Measurements from ENCODE around the gene HNRNPF.

Gene HNRNPF

DNA sequence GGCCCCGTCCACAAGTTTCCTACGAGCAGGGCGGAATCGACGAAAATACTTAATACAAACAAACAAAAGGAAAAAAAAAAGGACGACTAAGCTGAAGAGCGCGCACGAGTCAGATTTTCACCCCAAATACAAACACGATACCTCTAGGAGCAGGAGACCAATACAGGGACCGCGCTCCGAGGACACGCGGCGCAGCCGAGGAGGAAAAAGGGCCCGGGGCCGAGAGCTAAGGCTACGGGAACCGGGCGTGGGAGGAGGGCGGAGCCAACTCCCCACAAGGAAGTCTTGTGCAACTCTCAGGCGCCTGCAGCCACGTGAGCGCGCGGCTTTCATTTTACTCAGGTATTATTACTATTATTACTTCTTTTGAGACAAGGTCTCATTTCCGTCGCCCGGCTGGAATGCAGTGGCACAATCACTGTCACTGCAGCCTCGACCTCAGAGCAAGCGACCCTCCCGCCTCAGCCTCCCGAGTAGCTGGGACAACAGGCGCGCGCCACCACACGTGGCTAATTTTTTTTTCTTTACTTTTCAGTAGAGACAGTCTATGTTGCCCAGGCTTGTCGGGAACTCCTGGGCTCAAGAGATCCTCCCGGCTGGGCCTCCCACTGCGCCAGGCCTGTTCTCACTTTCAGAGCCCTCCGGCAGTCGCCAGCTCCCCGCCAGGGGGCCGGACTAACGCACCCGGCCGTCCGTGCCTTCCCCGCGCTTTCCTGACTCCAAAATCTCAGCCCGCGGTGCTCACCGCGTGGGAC lies 1.2 kb downstream of the HNRNPF start:
- DNase-seq (ENCODE audit: low read depth), result peak; percentile 96
- peak overlapping the region; percentile 98 for H3K4me3 ChIP-seq (ENCODE audit: low read depth, low read length)
- peak; percentile 93 for TF ChIP-seq MAX (IDR thresholded peaks at IDR 0.05; ENCODE audit: low read depth, low read length)
- TF ChIP-seq CTCF (IDR thresholded peaks at IDR 0.05; ENCODE audit: low read depth, low read length), result peak; percentile 14
- TF ChIP-seq MYC (IDR thresholded peaks at IDR 0.05; ENCODE audit: low read depth, low read length), result peak; percentile 98
- TF ChIP-seq POLR2A (IDR thresholded peaks at IDR 0.05; ENCODE audit: extremely low read depth, insufficient read length), result peak; percentile 87

DNA sequence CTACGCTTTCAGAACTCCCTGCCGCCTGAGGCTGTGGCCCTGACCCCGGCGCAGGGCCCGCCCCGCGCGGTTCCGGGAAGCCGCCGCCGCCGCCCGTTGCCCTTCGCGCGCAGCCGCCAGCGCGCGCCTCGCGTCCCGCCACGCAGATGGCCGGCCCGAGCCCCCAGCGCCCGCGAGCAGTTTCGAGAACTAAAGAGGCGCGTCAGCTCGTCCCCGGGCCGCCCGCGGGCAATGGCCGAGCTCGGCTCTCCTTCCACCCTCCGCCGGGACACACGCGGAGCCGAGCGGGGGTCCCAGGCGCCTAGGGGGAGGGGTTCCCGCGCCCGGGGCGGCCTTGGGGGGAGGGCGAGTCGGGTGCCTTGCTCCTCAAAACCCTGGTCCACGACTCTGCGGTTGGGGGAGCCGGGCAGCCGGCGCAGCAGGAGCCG lies 1.8 kb downstream of the HNRNPF start:
- TF ChIP-seq MAX (IDR thresholded peaks at IDR 0.05; ENCODE audit: low read depth, low read length) (no peak), POLR2A (IDR thresholded peaks at IDR 0.05; ENCODE audit: extremely low read depth, insufficient read length) (no peak)
- peak; percentile 66 for DNase-seq (ENCODE audit: low read depth)
- H3K4me3 ChIP-seq (ENCODE audit: low read depth, low read length), result peak overlapping the region; percentile 98

DNA sequence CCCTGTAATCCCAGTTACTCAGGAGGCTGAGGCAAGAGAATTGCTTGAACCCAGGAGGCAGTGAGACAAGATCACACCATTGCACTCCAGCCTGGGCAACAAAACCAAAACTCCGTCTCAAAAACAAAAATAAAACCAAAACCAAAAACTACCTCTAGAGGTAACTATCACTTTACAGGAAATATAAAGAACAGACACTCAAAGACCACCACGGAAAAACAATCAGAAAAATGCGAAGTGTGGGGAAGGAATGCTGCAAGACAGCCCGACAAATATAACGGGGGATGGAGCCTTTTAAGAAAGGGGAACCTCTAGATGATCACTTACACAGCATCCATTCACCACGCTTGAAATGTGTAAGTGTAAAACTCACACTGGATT lies 4.3 kb downstream of the HNRNPF start:
- TF ChIP-seq CTCF (IDR thresholded peaks at IDR 0.05; ENCODE audit: low read depth, low read length) (no peak), MYC (IDR thresholded peaks at IDR 0.05; ENCODE audit: low read depth, low read length) (peak; percentile 43; the same call in 1 of the 2 replicates), MAX (IDR thresholded peaks at IDR 0.05; ENCODE audit: low read depth, low read length) (0 out of 2 replicates have a peak, but pooled peaks have one; percentile 8), POLR2A (IDR thresholded peaks at IDR 0.05; ENCODE audit: extremely low read depth, insufficient read length) (no peak)
- DNase-seq (ENCODE audit: low read depth), result peak; percentile 64
- H3K4me3 ChIP-seq (ENCODE audit: low read depth, low read length), result peak overlapping the region; percentile 98

DNA sequence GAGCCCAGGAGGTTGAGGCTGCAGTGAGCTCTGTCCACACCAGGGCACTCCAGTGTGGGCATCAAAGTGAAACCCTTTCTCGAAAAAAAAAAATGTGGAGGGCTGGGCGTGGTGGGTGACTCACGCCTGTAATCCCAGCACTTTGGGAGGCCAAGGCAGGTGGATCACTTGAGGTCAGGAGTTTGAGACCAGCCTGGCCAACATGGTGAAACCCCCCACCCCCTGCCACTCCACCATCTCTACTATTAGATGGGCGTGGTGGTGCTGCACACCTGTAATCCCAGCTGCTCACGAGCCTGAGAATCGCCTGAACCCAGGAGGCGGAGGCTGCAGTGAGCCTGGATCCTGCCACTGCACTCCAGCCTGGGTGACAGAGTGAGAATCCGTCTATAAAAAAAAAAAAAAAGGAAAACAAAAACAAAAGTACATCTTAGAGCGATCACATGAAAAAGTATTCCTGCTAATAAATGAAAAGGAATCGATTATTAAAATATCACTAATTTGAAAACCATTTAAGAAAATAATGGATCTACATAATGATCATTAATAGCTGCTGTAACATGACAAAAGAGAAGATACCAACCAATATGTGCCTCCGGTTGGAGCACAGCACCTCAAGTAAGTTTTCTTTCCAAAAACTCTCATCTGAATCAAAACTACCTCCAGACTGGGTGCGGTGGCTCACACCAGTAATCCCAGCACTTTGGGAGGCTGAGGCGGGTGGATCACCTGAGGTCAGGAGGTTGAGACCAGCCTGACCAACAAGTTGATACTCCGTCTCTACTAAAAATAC lies 4.9 kb downstream of the HNRNPF start:
- TF ChIP-seq CTCF (IDR thresholded peaks at IDR 0.05; ENCODE audit: low read depth, low read length), result no peak
- no peak for TF ChIP-seq MAX (IDR thresholded peaks at IDR 0.05; ENCODE audit: low read depth, low read length)
- TF ChIP-seq POLR2A (IDR thresholded peaks at IDR 0.05; ENCODE audit: extremely low read depth, insufficient read length), result no peak
- TF ChIP-seq MYC (IDR thresholded peaks at IDR 0.05; ENCODE audit: low read depth, low read length), result no peak
- peak overlapping the region; percentile 98 for H3K4me3 ChIP-seq (ENCODE audit: low read depth, low read length)
- DNase-seq (ENCODE audit: low read depth), result no peak

- H3K4me3 ChIP-seq (ENCODE audit: low read depth, low read length), result peak overlapping the region; percentile 98
- TF ChIP-seq CTCF (IDR thresholded peaks at IDR 0.05; ENCODE audit: low read depth, low read length) (no peak), MAX (IDR thresholded peaks at IDR 0.05; ENCODE audit: low read depth, low read length) (no peak), MYC (IDR thresholded peaks at IDR 0.05; ENCODE audit: low read depth, low read length) (no peak), POLR2A (IDR thresholded peaks at IDR 0.05; ENCODE audit: extremely low read depth, insufficient read length) (no peak)
These were observed 6.0 kb downstream of the HNRNPF start for GRCh38 chr10:43402880-43403452.

More at GRCh38 chr10:43402880-43403452, 6.0 kb downstream of the HNRNPF start:
- DNase-seq (ENCODE audit: low read depth), result no peak
